HEK293 (cell line): ENCODE results near the gene LTBP1.

Source experiments
- CTCF ChIA-PET: fragments of 350-600 bp; formaldehyde crosslinking; extraction: SDS; loops from one replicate; lab custom pipeline; 2021; ENCODE audit warnings: antibody characterized with exemption; lab: Yijun Ruan, JAX
- POLR2A ChIA-PET: fragments of 300-600 bp; formaldehyde crosslinking; extraction: SDS; loops from one replicate; lab custom pipeline; 2020; ENCODE audit warnings: antibody characterized with exemption, inconsistent platforms; lab: Yijun Ruan, JAX
- H3K27ac ChIP-seq: fragments of 200-500 bp; sonication (Bioruptor generic); 2 replicates; pipeline ENCODE4 v1.5.1; 2014; ENCODE audit warnings: low read depth, low read length, control low read depth, inconsistent platforms; ENCODE audit errors: extremely low read depth
- H3K36me3 ChIP-seq, 2 experiments: fragments of 200-500 bp in 1 of 2; sonication (Bioruptor generic) in 1 of 2; 1 replicate in 1 of 2; 2 replicates in 1 of 2; pipeline ENCODE4 v1.5.1; 2014 to 2017; ENCODE audit warnings: inconsistent platforms in 2 of 2, low read length in 2 of 2; ENCODE audit not compliant: control insufficient read depth in 2 of 2, insufficient read depth in 1 of 2
- H3K4me1 ChIP-seq: fragments of 200-500 bp; sonication (Bioruptor generic); 2 replicates; pipeline ENCODE4 v1.5.1; 2014; ENCODE audit warnings: mild to moderate bottlenecking, low read length, inconsistent platforms; ENCODE audit not compliant: control insufficient read depth, insufficient read depth
- H3K4me3 ChIP-seq: 2 replicates; pipeline ENCODE4 v1.5.1; 2011; ENCODE audit warnings: low read depth, mild to moderate bottlenecking, control low read depth, low read length, moderate library complexity
- H3K9me3 ChIP-seq: fragments of 200-500 bp; sonication (Bioruptor generic); 2 replicates; pipeline ENCODE4 v1.5.1; 2014; ENCODE audit warnings: low read depth, low read length, inconsistent platforms; ENCODE audit not compliant: control insufficient read depth, insufficient read depth
- GLIS2 ChIP-seq: fragments of 450-650 bp; formaldehyde crosslinking; IDR thresholded peaks from 2 replicates; pipeline ENCODE4 v1.5.1; 2016; ENCODE audit warnings: missing biosample characterization, missing genetic modification characterization
- HOXA7 ChIP-seq: sonication (generic); formaldehyde crosslinking; IDR thresholded peaks from 2 replicates; pipeline ENCODE4 v1.8.1; 2022; ENCODE audit warnings: missing genetic modification reagents, borderline replicate concordance
- KLF1 ChIP-seq: fragments of 450-650 bp; formaldehyde crosslinking; IDR thresholded peaks from 2 replicates; pipeline ENCODE4 v1.5.1; 2016; ENCODE audit warnings: missing biosample characterization, missing genetic modification characterization
- KLF8 ChIP-seq: fragments of 450-650 bp; formaldehyde crosslinking; IDR thresholded peaks from 2 replicates; pipeline ENCODE4 v1.5.1; 2016; ENCODE audit warnings: missing biosample characterization, missing genetic modification characterization
- SP3 ChIP-seq: fragments of 450-650 bp; formaldehyde crosslinking; IDR thresholded peaks from 2 replicates; pipeline ENCODE4 v1.5.1; 2016; ENCODE audit warnings: missing biosample characterization, missing genetic modification characterization
- WT1 ChIP-seq: fragments of 450-650 bp; formaldehyde crosslinking; IDR thresholded peaks from 2 replicates; pipeline ENCODE4 v1.5.1; 2016; ENCODE audit warnings: missing biosample characterization, missing genetic modification characterization
- ZBTB17 ChIP-seq: fragments of 450-650 bp; formaldehyde crosslinking; IDR thresholded peaks from 2 replicates; pipeline ENCODE4 v1.5.1; 2016; ENCODE audit warnings: missing biosample characterization, missing genetic modification characterization
- ZBTB48 ChIP-seq: fragments of 450-650 bp; formaldehyde crosslinking; IDR thresholded peaks from 2 replicates; pipeline ENCODE4 v1.5.1; 2016; ENCODE audit warnings: missing biosample characterization, missing genetic modification characterization
- ZBTB8A ChIP-seq: fragments of 450-650 bp; formaldehyde crosslinking; IDR thresholded peaks from 2 replicates; pipeline ENCODE4 v1.5.1; 2016; ENCODE audit warnings: missing biosample characterization, missing genetic modification characterization
- ZEB2 ChIP-seq: fragments of 450-650 bp; formaldehyde crosslinking; IDR thresholded peaks from 2 replicates; pipeline ENCODE4 v1.5.1; 2016; ENCODE audit warnings: missing biosample characterization, missing genetic modification characterization
- ZIC2 ChIP-seq: fragments of 450-650 bp; formaldehyde crosslinking; IDR thresholded peaks from 2 replicates; pipeline ENCODE4 v1.5.1; 2016; ENCODE audit warnings: missing biosample characterization, missing genetic modification characterization
- ZNF133 ChIP-seq: fragments of 450-650 bp; formaldehyde crosslinking; IDR thresholded peaks from 2 replicates; pipeline ENCODE4 v1.5.1; 2016; ENCODE audit warnings: missing biosample characterization, missing genetic modification characterization
- ZNF155 ChIP-seq: fragments of 450-650 bp; formaldehyde crosslinking; IDR thresholded peaks from 2 replicates; pipeline ENCODE4 v1.5.1; 2016; ENCODE audit warnings: missing biosample characterization, missing genetic modification characterization
- ZNF214 ChIP-seq: fragments of 450-650 bp; formaldehyde crosslinking; IDR thresholded peaks from 2 replicates; pipeline ENCODE4 v1.5.1; 2017; ENCODE audit warnings: missing biosample characterization, mild to moderate bottlenecking, missing genetic modification characterization, borderline replicate concordance
- ZNF302 ChIP-seq: fragments of 450-650 bp; formaldehyde crosslinking; IDR thresholded peaks from 2 replicates; pipeline ENCODE4 v1.5.1; 2016; ENCODE audit warnings: missing biosample characterization, missing genetic modification characterization, low read depth
- ZNF391 ChIP-seq: fragments of 450-650 bp; formaldehyde crosslinking; IDR thresholded peaks from 2 replicates; pipeline ENCODE4 v1.5.1; 2016; ENCODE audit warnings: low read depth, missing biosample characterization, missing genetic modification characterization, borderline replicate concordance
- ZNF426 ChIP-seq: fragments of 450-650 bp; formaldehyde crosslinking; IDR thresholded peaks from 2 replicates; pipeline ENCODE4 v1.5.1; 2017; ENCODE audit warnings: missing biosample characterization, missing genetic modification characterization, mild to moderate bottlenecking, inconsistent platforms, moderate library complexity
- ZNF555 ChIP-seq: fragments of 450-650 bp; formaldehyde crosslinking; conservative IDR thresholded peaks from 2 replicates; pipeline ENCODE4 v1.5.1; 2017; ENCODE audit warnings: missing biosample characterization, mild to moderate bottlenecking, missing genetic modification characterization, inconsistent platforms
- ZNF558 ChIP-seq: fragments of 450-650 bp; formaldehyde crosslinking; IDR thresholded peaks from 2 replicates; pipeline ENCODE4 v1.5.1; 2016; ENCODE audit warnings: missing biosample characterization, missing genetic modification characterization
- ZNF600 ChIP-seq: fragments of 450-650 bp; formaldehyde crosslinking; IDR thresholded peaks from 2 replicates; pipeline ENCODE4 v1.5.1; 2016; ENCODE audit warnings: missing biosample characterization, missing genetic modification characterization
- ZNF623 ChIP-seq: fragments of 450-650 bp; formaldehyde crosslinking; IDR thresholded peaks from 2 replicates; pipeline ENCODE4 v1.5.1; 2016; ENCODE audit warnings: missing biosample characterization, missing genetic modification characterization
- ZNF776 ChIP-seq: fragments of 450-650 bp; formaldehyde crosslinking; IDR thresholded peaks from 2 replicates; pipeline ENCODE4 v1.5.0; 2017; ENCODE audit warnings: missing biosample characterization, missing genetic modification characterization, borderline replicate concordance
- ZNF791 ChIP-seq: fragments of 450-650 bp; formaldehyde crosslinking; IDR thresholded peaks from 2 replicates; pipeline ENCODE4 v1.5.1; 2016; ENCODE audit warnings: missing biosample characterization, missing genetic modification characterization
- TF ChIP-seq, protein P1 (sequence below): fragments of 450-650 bp; formaldehyde crosslinking; IDR thresholded peaks from 2 replicates; pipeline ENCODE4 v1.5.1; 2016; ENCODE audit warnings: missing biosample characterization, missing genetic modification characterization, borderline replicate concordance
- TF ChIP-seq, protein P2 (sequence below): fragments of 450-650 bp; formaldehyde crosslinking; conservative IDR thresholded peaks from 2 replicates; pipeline ENCODE4 v1.5.1; 2016; ENCODE audit warnings: low read depth, missing biosample characterization, missing genetic modification characterization
- TF ChIP-seq, protein P3 (sequence below): fragments of 450-650 bp; formaldehyde crosslinking; IDR thresholded peaks from 2 replicates; pipeline ENCODE4 v1.5.1; 2017; ENCODE audit warnings: missing biosample characterization, missing genetic modification characterization
- TF ChIP-seq, protein P4 (sequence below): fragments of 450-650 bp; formaldehyde crosslinking; conservative IDR thresholded peaks from 2 replicates; pipeline ENCODE4 v1.5.1; 2016; ENCODE audit warnings: low read depth, missing biosample characterization, missing genetic modification characterization

LTBP1 gene

DNA sequence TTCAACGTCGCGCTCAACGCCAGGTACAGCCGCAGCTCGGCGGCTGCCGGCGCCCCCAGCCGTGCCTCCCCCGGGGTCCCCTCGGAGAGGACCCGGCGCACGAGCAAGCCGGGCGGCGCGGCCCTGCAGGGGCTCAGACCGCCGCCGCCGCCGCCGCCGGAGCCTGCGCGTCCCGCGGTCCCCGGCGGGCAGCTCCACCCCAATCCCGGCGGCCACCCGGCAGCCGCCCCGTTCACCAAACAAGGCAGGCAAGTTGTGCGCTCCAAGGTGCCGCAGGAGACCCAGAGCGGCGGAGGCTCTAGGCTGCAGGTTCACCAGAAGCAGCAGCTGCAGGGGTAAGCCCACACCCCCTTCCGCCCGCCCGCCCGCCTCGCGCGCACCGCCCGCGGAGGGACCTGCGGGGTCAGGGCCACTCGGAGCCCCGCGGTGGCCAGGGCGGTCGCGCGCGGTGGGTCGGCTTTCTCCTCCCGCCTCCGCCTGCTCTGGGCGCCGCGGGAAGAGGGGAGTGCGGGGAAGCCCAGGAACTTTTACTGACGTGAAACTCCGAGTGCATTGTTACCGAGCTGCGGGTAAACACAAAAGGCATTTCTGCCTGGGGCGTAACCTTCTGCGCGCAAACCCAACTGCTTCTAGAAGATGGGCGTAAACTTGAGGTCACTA lies 861 bp downstream of the LTBP1 start:
- peak overlapping the region; percentile 94 for H3K27ac ChIP-seq
- ChIA-PET POLR2A (interaction anchor here (0.7 to 1.4 kb wide), 3 partner anchors 43 to 186 kb away, joined by 3 to 4 read pairs (median 3); no protein-coding TSS in a partner anchor), CTCF (interaction anchor here (0.5 to 1.1 kb wide), 4 partner anchors 15 to 175 kb away, joined by 3 to 5 read pairs (median 3); no protein-coding TSS in a partner anchor)
- TF ChIP-seq ZNF776 (tag by site-specific recombination) (no peak), WT1 (peak; percentile 24; the same call in 1 of the 2 replicates), ZNF558 (tag by site-specific recombination) (no peak), KLF1 (tag by site-specific recombination) (peak; percentile 91), ZNF555 (tag by site-specific recombination) (no peak), ZNF426 (tag by site-specific recombination) (no peak), ZBTB8A (peak; percentile 59; the same call in 1 of the 2 replicates), ZNF214 (tag by site-specific recombination) (no peak), ZNF791 (tag by site-specific recombination) (no peak), ZNF600 (tag by site-specific recombination) (no peak), KLF8 (tag by site-specific recombination) (0 out of 2 replicates have a peak, but pooled peaks have one; percentile 14), ZNF302 (tag by site-specific recombination) (no peak), ZNF155 (tag by site-specific recombination) (no peak), ZBTB17 (tag by site-specific recombination) (peak; percentile 44; the same call in 1 of the 2 replicates), ZEB2 (tag by site-specific recombination) (no peak), ZBTB48 (no peak), ZNF391 (no peak), ZNF623 (no peak), HOXA7 (CRISPR knock-in tag) (no peak), GLIS2 (tag by site-specific recombination) (0 out of 2 replicates have a peak, but pooled peaks have one; percentile 11), ZIC2 (peak; percentile 70), SP3 (tag by site-specific recombination) (no peak), ZNF133 (tag by site-specific recombination) (no peak)
- TF ChIP-seq, protein P1, sequence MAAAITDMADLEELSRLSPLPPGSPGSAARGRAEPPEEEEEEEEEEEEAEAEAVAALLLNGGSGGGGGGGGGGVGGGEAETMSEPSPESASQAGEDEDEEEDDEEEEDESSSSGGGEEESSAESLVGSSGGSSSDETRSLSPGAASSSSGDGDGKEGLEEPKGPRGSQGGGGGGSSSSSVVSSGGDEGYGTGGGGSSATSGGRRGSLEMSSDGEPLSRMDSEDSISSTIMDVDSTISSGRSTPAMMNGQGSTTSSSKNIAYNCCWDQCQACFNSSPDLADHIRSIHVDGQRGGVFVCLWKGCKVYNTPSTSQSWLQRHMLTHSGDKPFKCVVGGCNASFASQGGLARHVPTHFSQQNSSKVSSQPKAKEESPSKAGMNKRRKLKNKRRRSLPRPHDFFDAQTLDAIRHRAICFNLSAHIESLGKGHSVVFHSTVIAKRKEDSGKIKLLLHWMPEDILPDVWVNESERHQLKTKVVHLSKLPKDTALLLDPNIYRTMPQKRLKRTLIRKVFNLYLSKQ (tag by site-specific recombination), result no peak
- TF ChIP-seq, protein P2, sequence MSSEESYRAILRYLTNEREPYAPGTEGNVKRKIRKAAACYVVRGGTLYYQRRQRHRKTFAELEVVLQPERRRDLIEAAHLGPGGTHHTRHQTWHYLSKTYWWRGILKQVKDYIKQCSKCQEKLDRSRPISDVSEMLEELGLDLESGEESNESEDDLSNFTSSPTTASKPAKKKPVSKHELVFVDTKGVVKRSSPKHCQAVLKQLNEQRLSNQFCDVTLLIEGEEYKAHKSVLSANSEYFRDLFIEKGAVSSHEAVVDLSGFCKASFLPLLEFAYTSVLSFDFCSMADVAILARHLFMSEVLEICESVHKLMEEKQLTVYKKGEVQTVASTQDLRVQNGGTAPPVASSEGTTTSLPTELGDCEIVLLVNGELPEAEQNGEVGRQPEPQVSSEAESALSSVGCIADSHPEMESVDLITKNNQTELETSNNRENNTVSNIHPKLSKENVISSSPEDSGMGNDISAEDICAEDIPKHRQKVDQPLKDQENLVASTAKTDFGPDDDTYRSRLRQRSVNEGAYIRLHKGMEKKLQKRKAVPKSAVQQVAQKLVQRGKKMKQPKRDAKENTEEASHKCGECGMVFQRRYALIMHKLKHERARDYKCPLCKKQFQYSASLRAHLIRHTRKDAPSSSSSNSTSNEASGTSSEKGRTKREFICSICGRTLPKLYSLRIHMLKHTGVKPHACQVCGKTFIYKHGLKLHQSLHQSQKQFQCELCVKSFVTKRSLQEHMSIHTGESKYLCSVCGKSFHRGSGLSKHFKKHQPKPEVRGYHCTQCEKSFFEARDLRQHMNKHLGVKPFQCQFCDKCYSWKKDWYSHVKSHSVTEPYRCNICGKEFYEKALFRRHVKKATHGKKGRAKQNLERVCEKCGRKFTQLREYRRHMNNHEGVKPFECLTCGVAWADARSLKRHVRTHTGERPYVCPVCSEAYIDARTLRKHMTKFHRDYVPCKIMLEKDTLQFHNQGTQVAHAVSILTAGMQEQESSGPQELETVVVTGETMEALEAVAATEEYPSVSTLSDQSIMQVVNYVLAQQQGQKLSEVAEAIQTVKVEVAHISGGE (tag by site-specific recombination), result no peak
- TF ChIP-seq, protein P3, sequence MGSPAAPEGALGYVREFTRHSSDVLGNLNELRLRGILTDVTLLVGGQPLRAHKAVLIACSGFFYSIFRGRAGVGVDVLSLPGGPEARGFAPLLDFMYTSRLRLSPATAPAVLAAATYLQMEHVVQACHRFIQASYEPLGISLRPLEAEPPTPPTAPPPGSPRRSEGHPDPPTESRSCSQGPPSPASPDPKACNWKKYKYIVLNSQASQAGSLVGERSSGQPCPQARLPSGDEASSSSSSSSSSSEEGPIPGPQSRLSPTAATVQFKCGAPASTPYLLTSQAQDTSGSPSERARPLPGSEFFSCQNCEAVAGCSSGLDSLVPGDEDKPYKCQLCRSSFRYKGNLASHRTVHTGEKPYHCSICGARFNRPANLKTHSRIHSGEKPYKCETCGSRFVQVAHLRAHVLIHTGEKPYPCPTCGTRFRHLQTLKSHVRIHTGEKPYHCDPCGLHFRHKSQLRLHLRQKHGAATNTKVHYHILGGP, result no peak
- TF ChIP-seq, protein P4, sequence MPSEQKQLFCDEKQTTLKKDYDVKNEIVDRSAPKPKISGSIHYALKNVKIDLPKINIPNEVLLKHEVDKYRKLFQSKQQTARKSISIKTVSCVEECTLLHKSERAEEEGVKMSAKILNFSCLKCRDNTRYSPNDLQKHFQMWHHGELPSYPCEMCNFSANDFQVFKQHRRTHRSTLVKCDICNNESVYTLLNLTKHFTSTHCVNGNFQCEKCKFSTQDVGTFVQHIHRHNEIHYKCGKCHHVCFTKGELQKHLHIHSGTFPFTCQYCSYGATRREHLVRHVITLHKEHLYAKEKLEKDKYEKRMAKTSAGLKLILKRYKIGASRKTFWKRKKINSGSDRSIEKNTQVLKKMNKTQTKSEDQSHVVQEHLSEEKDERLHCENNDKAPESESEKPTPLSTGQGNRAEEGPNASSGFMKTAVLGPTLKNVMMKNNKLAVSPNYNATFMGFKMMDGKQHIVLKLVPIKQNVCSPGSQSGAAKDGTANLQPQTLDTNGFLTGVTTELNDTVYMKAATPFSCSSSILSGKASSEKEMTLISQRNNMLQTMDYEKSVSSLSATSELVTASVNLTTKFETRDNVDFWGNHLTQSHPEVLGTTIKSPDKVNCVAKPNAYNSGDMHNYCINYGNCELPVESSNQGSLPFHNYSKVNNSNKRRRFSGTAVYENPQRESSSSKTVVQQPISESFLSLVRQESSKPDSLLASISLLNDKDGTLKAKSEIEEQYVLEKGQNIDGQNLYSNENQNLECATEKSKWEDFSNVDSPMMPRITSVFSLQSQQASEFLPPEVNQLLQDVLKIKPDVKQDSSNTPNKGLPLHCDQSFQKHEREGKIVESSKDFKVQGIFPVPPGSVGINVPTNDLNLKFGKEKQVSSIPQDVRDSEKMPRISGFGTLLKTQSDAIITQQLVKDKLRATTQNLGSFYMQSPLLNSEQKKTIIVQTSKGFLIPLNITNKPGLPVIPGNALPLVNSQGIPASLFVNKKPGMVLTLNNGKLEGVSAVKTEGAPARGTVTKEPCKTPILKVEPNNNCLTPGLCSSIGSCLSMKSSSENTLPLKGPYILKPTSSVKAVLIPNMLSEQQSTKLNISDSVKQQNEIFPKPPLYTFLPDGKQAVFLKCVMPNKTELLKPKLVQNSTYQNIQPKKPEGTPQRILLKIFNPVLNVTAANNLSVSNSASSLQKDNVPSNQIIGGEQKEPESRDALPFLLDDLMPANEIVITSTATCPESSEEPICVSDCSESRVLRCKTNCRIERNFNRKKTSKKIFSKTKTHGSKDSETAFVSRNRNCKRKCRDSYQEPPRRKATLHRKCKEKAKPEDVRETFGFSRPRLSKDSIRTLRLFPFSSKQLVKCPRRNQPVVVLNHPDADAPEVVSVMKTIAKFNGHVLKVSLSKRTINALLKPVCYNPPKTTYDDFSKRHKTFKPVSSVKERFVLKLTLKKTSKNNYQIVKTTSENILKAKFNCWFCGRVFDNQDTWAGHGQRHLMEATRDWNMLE (tag by site-specific recombination), result no peak

More for the DNA sequence above, 861 bp downstream of the LTBP1 start:
- peak overlapping the region; percentile 66 for H3K4me3 ChIP-seq
- H3K9me3 ChIP-seq, result no peaks in the 10 kb centered on the region
- H3K36me3 ChIP-seq, result peaks cover 0 to 2% of the 10 kb centered on the region in 2 experiments; a peak in 1 of 3 replicates
- H3K4me1 ChIP-seq, result peaks cover 5% of the 10 kb centered on the region; the same call in 1 of the 2 replicates
